DND-41 (cell line): Measurements from ENCODE around the gene GOLGA1.

Experiments used
- ATAC-seq: fragments of 200-7000 bp; cut with Tn5 transposase; 3 replicates; pipeline ENCODE4 v1.9.1; 2021; ENCODE audit warnings: low read depth; ENCODE audit not compliant: insufficient read depth
- DNase-seq: peaks from one replicate; pipeline ENCODE4 v3.0.0-alpha.2; 2020
- H2AFZ ChIP-seq: 2 replicates; pipeline ENCODE4 v1.6.0; 2012; ENCODE audit warnings: low read depth, low read length
- H3K27ac ChIP-seq: 2 replicates; pipeline ENCODE4 v1.5.1; 2012; ENCODE audit warnings: low read length, inconsistent platforms
- H3K27me3 ChIP-seq: fragments of 200-600 bp; sonication (generic); 2 replicates; pipeline ENCODE4 v1.6.0; 2012; ENCODE audit warnings: low read length, mild to moderate bottlenecking, inconsistent platforms; ENCODE audit not compliant: insufficient read depth, poor library complexity
- H3K36me3 ChIP-seq: 2 replicates; pipeline ENCODE4 v1.5.1; 2012; ENCODE audit warnings: low read length, inconsistent platforms; ENCODE audit not compliant: insufficient read depth
- H3K4me1 ChIP-seq: 2 replicates; pipeline ENCODE4 v1.5.1; 2012; ENCODE audit warnings: mild to moderate bottlenecking, low read length; ENCODE audit not compliant: insufficient read depth
- H3K4me2 ChIP-seq: 2 replicates; pipeline ENCODE4 v1.6.0; 2012; ENCODE audit warnings: mild to moderate bottlenecking, moderate library complexity, low read length, inconsistent platforms; ENCODE audit not compliant: insufficient read depth
- H3K4me3 ChIP-seq, 2 experiments: fragments of 200-600 bp in 1 of 2; shearing (Covaris generic) in 1 of 2; 2 replicates each; pipeline ENCODE4 v1.5.1; 2012 to 2016; ENCODE audit warnings: inconsistent platforms in 2 of 2, low read length in 2 of 2, mild to moderate bottlenecking in 2 of 2, low read depth in 1 of 2, moderate library complexity in 1 of 2
- H3K79me2 ChIP-seq: 2 replicates; pipeline ENCODE4 v1.6.0; 2012; ENCODE audit warnings: low read length, inconsistent platforms; ENCODE audit not compliant: insufficient read depth
- H3K9ac ChIP-seq: 2 replicates; pipeline ENCODE4 v1.6.0; 2012; ENCODE audit warnings: low read depth, mild to moderate bottlenecking, inconsistent platforms, low read length, moderate library complexity
- H3K9me3 ChIP-seq: 2 replicates; pipeline ENCODE4 v1.5.1; 2012; ENCODE audit warnings: low read length, moderate library complexity, mild to moderate bottlenecking, inconsistent platforms; ENCODE audit not compliant: insufficient read depth, severe bottlenecking
- H4K20me1 ChIP-seq: 2 replicates; pipeline ENCODE4 v1.6.0; 2012; ENCODE audit warnings: low read length; ENCODE audit not compliant: insufficient read depth
- CTCF ChIP-seq: IDR thresholded peaks from 2 replicates; pipeline ENCODE4 v1.5.1; 2012; ENCODE audit warnings: borderline replicate concordance, low read length, moderate library complexity, mild to moderate bottlenecking; ENCODE audit not compliant: poor library complexity, severe bottlenecking; ENCODE audit errors: extremely low read depth
- EZH2 ChIP-seq: IDR thresholded peaks from 3 replicates; pipeline ENCODE4 v1.6.1; 2012; ENCODE audit warnings: borderline replicate concordance, low read depth, mild to moderate bottlenecking, moderate library complexity, low read length, inconsistent platforms; ENCODE audit not compliant: severe bottlenecking

Gene GOLGA1

GRCh38 chr9:124835026-124835557, 105.8 kb downstream of the GOLGA1 start:
- Histone ChIP-seq H3K27me3 (no peaks in the 10 kb centered on the region), H3K9ac (no peak overlapping the region), H3K4me1 (no peaks in the 10 kb centered on the region), H3K9me3 (no peaks in the 10 kb centered on the region), H3K4me3 (no peak overlapping the region), H4K20me1 (no peaks in the 10 kb centered on the region), H3K79me2 (no peaks in the 10 kb centered on the region), H3K27ac (no peak overlapping the region), H3K4me2 (no peak overlapping the region), H2AFZ (no peak overlapping the region), H3K36me3 (no peaks in the 10 kb centered on the region)
- DNase-seq = no peak
- ATAC-seq = no peak
- no peak for TF ChIP-seq CTCF
- TF ChIP-seq EZH2 = no peak

- Histone ChIP-seq H3K9me3 (no peaks in the 10 kb centered on the region), H3K79me2 (no peaks in the 10 kb centered on the region), H3K4me1 (no peaks in the 10 kb centered on the region), H3K27ac (no peak overlapping the region), H4K20me1 (no peaks in the 10 kb centered on the region), H2AFZ (no peak overlapping the region), H3K9ac (no peak overlapping the region), H3K27me3 (no peaks in the 10 kb centered on the region), H3K4me2 (no peak overlapping the region), H3K4me3 (no peak overlapping the region), H3K36me3 (no peaks in the 10 kb centered on the region)
- no peak for DNase-seq
- no peak for TF ChIP-seq CTCF
- TF ChIP-seq EZH2 = no peak
- ATAC-seq = no peak
Observed at GRCh38 chr9:124834591-124834990, 106.3 kb downstream of the GOLGA1 start.

GRCh38 chr9:124831642-124832364, 109.1 kb downstream of the GOLGA1 start:
- Histone ChIP-seq H4K20me1 (no peaks in the 10 kb centered on the region), H3K27me3 (no peaks in the 10 kb centered on the region), H3K79me2 (no peaks in the 10 kb centered on the region), H3K27ac (no peak overlapping the region), H3K9ac (no peak overlapping the region), H3K9me3 (no peaks in the 10 kb centered on the region), H3K4me1 (no peaks in the 10 kb centered on the region), H3K4me2 (no peak overlapping the region), H3K4me3 (no peak overlapping the region), H2AFZ (no peak overlapping the region), H3K36me3 (no peaks in the 10 kb centered on the region)
- no peak for DNase-seq
- no peak for TF ChIP-seq EZH2
- no peak for TF ChIP-seq CTCF
- no peak for ATAC-seq
